HG02610 (cell line): ENCODE data around the gene LRRC14B.
"Not testable (repeated sequence)": the region's sequence is repeated elsewhere in the genome, so short reads cannot be mapped to it uniquely, and the experiment has no call there.

ENCODE experiments used
- ATAC-seq: cut with Tn5 transposase; IDR thresholded peaks from one replicate; pipeline ENCODE4 v1.9.1; 2021; ENCODE audit warnings: mild to moderate bottlenecking, moderate library complexity; ENCODE audit not compliant: unreplicated experiment

Gene LRRC14B

DNA sequence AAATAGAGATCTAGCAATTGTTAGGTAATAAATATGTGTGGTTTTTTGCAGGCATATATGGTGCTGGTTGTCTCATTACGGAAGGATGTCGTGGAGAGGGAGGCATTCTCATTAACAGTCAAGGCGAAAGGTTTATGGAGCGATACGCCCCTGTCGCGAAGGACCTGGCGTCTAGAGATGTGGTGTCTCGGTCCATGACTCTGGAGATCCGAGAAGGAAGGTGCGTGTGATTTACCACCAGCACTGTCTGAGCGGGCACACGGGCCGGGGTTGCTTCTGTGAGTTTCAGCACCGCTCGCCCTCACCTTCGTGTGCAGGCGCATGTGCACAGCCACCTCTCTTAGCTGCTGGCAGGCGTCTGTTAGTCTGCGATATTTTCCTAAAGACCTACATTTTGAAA, 42.1 kb downstream of the LRRC14B start:
- not testable (repeated sequence) for ATAC-seq

DNA sequence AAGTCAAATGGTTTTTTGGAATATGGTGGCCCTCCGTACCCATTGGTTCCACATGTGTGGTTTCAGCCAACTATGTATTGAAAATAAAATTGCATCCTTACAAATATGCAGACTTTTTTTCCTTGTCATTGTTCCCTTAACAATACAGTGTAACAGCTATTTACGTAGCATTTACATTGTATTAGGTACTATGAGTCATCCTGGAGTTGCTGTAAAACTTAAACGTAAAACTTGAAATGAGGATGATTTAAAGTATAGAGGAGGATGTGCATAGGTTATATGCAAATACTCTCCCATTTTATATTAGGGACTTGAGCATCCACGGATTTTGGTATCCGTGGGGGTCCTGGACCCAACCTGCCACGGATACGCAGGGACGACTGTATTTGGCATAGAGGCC, 43.2 kb downstream of the LRRC14B start:
- no peak for ATAC-seq

DNA sequence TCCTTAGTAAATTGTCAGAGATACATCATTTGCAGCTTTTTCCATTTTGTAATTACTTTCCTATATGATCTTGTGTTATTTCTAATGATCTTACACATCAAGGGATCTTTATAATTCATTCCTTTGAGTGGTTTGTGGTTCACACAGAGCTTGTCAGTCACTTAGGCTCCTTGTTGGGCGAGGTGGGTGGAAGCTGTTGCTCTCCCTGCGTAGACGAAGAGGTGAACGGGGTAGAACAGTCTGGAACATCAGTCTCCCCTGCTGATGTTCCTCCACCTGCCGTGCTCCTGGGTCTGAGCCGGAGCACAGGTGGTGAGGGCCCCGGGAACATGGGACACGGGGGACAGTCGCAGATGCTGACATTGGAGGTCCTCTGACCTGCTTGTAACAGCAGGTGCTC, 44.2 kb downstream of the LRRC14B start:
- not testable (repeated sequence) for ATAC-seq

DNA sequence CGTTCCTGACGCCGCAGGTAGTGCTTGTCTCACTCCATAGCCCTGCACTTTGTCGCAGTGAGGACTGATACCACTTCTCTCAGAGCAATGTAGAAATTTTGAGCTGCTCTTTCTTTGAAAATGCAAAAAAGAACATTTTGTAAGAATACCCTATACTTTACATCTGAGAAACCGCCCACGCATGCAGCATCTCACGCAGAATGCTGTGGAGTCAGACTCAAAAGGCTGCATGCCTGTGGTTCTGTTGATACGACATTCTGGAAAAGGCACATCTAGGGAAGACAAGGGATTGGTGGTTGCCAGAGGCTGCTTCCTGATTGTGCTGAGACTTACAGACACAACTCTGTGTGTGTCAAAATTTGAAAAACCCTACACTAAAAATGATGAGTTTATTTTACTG, 46.6 kb downstream of the LRRC14B start:
- not testable (repeated sequence) for ATAC-seq

DNA sequence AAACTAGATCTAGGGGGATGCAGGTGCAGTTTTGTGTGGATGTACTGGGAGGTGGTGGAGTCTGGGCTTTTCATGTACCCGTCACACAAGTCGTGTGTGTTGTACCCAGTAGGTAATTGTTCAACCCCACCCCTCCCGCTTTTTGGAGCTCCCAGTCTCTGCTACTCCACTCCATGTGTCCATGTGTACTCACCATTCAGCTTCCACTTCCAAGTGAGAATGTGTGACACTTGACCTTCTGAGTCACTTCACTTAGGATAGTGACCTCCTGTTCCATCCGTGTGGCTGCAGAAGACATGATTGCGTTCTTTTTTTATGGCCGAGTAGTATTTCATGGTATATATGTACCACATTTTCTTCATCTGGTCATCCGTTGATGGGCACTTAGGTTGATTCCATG, 49.3 kb downstream of the LRRC14B start:
- ATAC-seq = not testable (repeated sequence)

DNA sequence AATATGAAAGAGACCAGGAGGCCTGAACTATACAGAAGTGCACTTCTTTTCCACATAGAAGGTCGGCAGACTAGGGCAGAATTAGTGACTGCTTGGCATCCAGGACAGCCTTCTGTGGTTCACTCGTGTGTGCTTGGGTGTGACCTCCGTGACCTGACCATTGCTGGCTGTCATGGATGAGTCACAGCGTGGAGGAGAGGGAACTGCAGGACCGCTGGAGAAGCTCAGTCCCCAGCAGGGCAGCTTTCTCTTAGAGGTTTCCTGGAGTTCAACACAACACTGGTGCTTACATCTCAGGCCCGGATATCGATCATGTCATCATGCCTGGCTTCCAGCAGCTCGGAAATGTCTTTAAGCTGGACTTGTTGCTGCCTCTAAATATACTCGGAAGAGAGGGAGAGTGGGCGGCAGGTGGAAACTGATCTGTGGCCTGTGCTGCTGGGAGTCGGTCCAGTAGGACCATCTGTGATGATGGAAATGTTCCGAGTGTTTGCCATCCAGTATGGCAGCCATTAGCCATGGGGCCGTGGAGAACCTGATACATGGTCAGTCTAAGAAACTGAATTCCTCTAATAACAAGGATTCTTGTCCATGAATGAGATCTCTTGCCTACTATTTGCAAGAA, 49.9 kb downstream of the LRRC14B start:
- ATAC-seq = not testable (repeated sequence)

DNA sequence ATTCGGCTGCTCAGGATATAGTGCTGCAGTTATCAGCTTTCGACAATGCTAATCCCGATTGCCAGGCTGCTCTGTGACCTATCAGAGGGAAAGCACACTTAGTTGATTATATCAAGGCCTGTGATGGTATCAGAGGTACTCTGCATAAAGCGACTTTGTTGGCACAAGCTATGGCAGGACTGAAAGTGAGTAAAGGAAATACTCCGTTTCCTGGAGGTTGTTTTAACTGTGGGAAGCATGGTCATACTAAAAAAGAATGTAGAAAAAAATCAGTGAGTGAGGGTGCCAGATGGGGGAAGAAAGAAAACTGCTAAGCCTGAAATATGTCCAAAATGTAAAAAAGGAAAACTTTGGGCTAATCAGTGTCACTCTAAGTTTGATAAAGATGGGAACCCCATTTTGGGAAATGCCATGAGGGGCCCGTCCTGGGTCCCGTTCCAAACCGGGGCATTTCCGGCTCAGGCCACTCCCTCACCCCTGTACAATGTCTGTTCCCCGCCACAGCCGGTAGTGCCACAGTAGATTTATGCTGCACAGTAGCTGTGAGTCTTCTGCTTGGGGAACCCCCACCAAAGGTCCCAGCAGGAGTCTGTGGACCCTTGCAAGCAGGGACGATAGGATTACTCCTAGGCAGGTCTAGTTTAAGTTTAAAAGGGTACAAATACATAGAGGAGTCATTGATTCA, 52.5 kb downstream of the LRRC14B start:
- not testable (repeated sequence) for ATAC-seq

DNA sequence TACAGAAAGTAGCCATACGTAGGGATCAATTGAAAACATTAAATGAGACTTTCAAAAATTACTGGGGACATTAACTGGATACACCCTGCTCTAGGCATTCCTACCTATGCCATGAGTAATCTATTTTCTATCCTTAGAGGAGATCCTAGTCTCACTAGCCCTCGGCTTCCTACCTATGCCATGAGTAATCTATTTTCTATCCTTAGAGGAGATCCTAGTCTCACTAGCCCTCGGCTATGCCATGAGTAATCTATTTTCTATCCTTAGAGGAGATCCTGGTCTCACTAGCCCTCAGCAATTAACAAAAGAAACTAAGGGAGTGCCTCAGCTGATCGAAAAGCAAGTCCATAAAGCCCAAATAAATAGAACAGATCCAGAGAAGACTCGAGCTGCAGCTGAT, 54.4 kb downstream of the LRRC14B start:
- not testable (repeated sequence) for ATAC-seq
